Liver (tissue), 2 donors: ENCODE measurements around the gene B3GAT2.

Experiments
- CTCF ChIP-seq: fragments of 150-350 bp; IDR thresholded peaks from 2 replicates; pipeline ENCODE4 v1.5.1; 2017; ENCODE audit warnings: improper control_type of control experiment, low read depth, low read length; ENCODE audit not compliant: missing input control
- FOXA1 ChIP-seq: IDR thresholded peaks from 2 replicates; pipeline ENCODE4 v1.6.1; 2016; ENCODE audit warnings: antibody characterized with exemption
- donor health status: healthy.

DNA sequence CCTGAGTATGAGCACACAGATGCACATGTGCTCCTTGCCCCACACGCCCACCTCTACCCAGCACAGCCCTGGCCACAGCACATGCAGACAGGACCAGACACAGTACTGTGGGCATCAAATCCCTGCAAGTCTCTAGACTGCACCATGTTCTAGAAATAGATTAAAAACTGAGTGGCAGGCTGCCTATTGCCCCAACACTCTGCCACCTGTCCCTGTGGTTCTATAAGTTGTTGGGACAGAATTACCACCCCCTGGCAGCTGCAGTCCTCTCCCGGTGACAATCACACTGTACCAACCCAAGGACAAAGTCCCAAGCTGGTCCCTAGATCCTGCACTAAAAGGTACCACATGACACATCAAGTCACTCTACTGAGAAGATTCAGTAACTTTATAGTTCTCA, 70.2 kb downstream of the B3GAT2 start:
- TF ChIP-seq CTCF (no peak), FOXA1 (no peak)
